HG03342 (cell line): Measurements from ENCODE around the gene GLMP.
"Not testable (repeated sequence)": the region's sequence is repeated elsewhere in the genome, so short reads cannot be mapped to it uniquely, and the experiment has no call there.

Experiments
- ATAC-seq: cut with Tn5 transposase; IDR thresholded peaks from one replicate; pipeline ENCODE4 v1.9.1; 2021; ENCODE audit warnings: mild to moderate bottlenecking, moderate library complexity; ENCODE audit not compliant: unreplicated experiment

GLMP gene

GRCh38 chr1:156295391-156295947 is at the start of gene GLMP:
GLMP (minus strand) TSS chr1:156295679; CDS start chr1:156295645, 34 bp downstream.
- no peak for ATAC-seq

- ATAC-seq = no peak
These were observed 48.9 kb upstream of the GLMP start for GRCh38 chr1:156344409-156344808.

- ATAC-seq = no peak
These were observed 46.9 kb upstream of the GLMP start for GRCh38 chr1:156342166-156342955.

- peak; percentile 87 for ATAC-seq
These were observed 42.9 kb upstream of the GLMP start, which contains the start of the genes CCT3 and TSACC for GRCh38 chr1:156338180-156338976. CCT3 (minus strand) TSS chr1:156338292; CDS start chr1:156338184, 108 bp downstream. TSACC (plus strand) TSS chr1:156338526; CDS start chr1:156339758, 1,232 bp downstream.

- ATAC-seq = no peak
These were observed 42.4 kb upstream of the GLMP start for GRCh38 chr1:156337888-156338179.

- ATAC-seq = no peak
These were observed 41.8 kb upstream of the GLMP start for GRCh38 chr1:156337052-156337887.

GRCh38 chr1:156336242-156336641 is 40.8 kb upstream of the GLMP start:
- no peak for ATAC-seq

- ATAC-seq = not testable (repeated sequence)
These were observed 27.7 kb upstream of the GLMP start for GRCh38 chr1:156323179-156323578.

- ATAC-seq = no peak
These were observed 25.1 kb upstream of the GLMP start for GRCh38 chr1:156320560-156320959.

- no peak for ATAC-seq
These were observed 24.2 kb upstream of the GLMP start for GRCh38 chr1:156319664-156320063.

GRCh38 chr1:156316909-156317308 is 21.4 kb upstream of the GLMP start:
- no peak for ATAC-seq

GRCh38 chr1:156310962-156311361 is 15.5 kb upstream of the GLMP start:
- ATAC-seq = no peak

- ATAC-seq = no peak
These were observed 12.6 kb upstream of the GLMP start for GRCh38 chr1:156308078-156308477.

GRCh38 chr1:156305215-156305614 is 9.7 kb upstream of the GLMP start:
- no peak for ATAC-seq

GRCh38 chr1:156303241-156303640 is 7.8 kb upstream of the GLMP start:
- ATAC-seq = no peak

- ATAC-seq = no peak
These were observed 3.4 kb upstream of the GLMP start, which contains the start of gene VHLL for GRCh38 chr1:156298852-156299357. VHLL (minus strand) TSS chr1:156299307; CDS start chr1:156299189, 118 bp downstream.

GRCh38 chr1:156293895-156294294 is 1.6 kb downstream of the GLMP start:
- ATAC-seq = no peak

- no peak for ATAC-seq
These were observed 2.4 kb downstream of the GLMP start for GRCh38 chr1:156293098-156293434.

- ATAC-seq = no peak
These were observed 4.0 kb downstream of the GLMP start for GRCh38 chr1:156291226-156292061.

GRCh38 chr1:156289857-156290256 is 5.6 kb downstream of the GLMP start:
- ATAC-seq = no peak
